DMS53 treated with DMSO at 0.1 percent for 48 hours (cell line): ENCODE data around the gene SCN4A.
"Not testable (repeated sequence)": the region's sequence is repeated elsewhere in the genome, so short reads cannot be mapped to it uniquely, and the experiment has no call there.

Experiments
- DNase-seq: peaks from one replicate; lab custom pipeline; 2025; ENCODE audit not compliant: unreplicated experiment; lab: John Stamatoyannopoulos, UW

Gene SCN4A

DNA sequence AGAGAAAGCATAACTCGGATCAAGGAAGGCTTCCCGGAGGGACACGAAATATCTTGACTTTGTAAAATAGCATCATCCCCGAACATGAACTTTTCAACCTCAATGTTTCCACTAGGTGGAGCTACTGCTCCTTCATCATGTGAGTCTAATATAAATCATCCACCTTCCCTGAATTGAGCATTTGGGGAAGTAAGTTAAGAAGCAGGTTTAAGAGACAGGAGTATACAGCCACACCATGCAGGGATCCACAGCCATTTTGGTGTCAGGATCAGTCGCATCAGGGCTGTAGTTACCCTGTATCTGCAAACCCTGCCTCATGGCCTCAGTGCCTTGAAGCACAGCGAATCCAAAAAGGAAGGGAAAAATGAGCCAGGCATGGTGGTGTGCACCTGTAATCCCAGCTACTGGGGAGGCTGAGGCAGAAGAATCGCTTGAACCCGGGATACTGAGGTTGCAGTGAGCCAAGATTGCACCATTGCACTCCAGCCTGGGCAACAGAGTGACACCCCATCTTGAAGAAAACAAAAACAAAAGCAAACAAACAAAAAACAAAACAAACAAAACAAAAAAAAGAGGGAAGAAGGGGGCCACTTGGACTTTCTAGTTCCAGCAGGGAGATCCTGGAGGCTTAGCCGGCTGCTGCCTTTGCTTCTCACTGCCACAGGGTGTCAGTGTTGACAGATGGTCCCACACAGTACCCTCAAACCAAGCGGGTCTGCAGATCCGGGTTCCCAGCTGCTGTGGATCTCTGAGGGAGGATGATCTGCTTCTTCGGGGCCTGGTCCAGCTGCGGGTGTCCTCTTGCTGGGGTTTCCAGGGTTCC, 83.5 kb downstream of the SCN4A start:
- not testable (repeated sequence) for DNase-seq
